H1 (cell line): ENCODE results near the gene NAV2. TPM values are rescaled to one million over a fixed set of nuclear protein-coding genes. Genes with fewer than 3 reads are reported as not detected.
A peak's percentile ranks its signal among the peaks of the same experiment; 100 is the strongest.

ENCODE experiments used
- CHD2 ChIP-seq: IDR thresholded peaks from 2 replicates; pipeline ENCODE4 v1.6.1; 2012; ENCODE audit warnings: low read length, improper control_type of control experiment
- CREB1 ChIP-seq: IDR thresholded peaks from 2 replicates; pipeline ENCODE4 v1.6.1; 2012; ENCODE audit warnings: inconsistent platforms
- EGR1 ChIP-seq: IDR thresholded peaks from 2 replicates; pipeline ENCODE4 v1.6.1; 2011; ENCODE audit warnings: low read depth, low read length, borderline replicate concordance
- GTF2F1 ChIP-seq: IDR thresholded peaks from 2 replicates; pipeline ENCODE4 v1.6.1; 2012; ENCODE audit warnings: low read depth, low read length, improper control_type of control experiment, borderline replicate concordance
- HDAC6 ChIP-seq: IDR thresholded peaks from one replicate; pipeline ENCODE4 v1.7.1; 2012; ENCODE audit warnings: low read depth, mild to moderate bottlenecking, inconsistent platforms, low read length, moderate library complexity
- SIN3A ChIP-seq, 2 experiments: IDR thresholded peaks in 1 of 2; conservative IDR thresholded peaks in 1 of 2; 2 replicates each; pipeline ENCODE4 v1.6.1; 2011 to 2012; ENCODE audit warnings: low read length in 2 of 2, improper control_type of control experiment in 1 of 2, low read depth in 1 of 2, mild to moderate bottlenecking in 1 of 2
- SP1 ChIP-seq: IDR thresholded peaks from 2 replicates; pipeline ENCODE4 v1.6.1; 2011; ENCODE audit warnings: low read depth, low read length
- TAF7 ChIP-seq: optimal IDR thresholded peaks from 2 replicates; pipeline ENCODE3; 2011; ENCODE audit warnings: low read depth, mild to moderate bottlenecking, inconsistent platforms, low read length, moderate library complexity, borderline replicate concordance
- TEAD4 ChIP-seq: IDR thresholded peaks from 2 replicates; pipeline ENCODE4 v1.6.1; 2012; ENCODE audit warnings: low read depth, low read length, inconsistent platforms, mixed read lengths
- polyA plus RNA-seq, 7 experiments: library from polyadenylated mRNA; depleted of rRNA in 3 of 7; stranded (reverse) in 5 of 7; unstranded in 2 of 7; fragments of >200 nt in 5 of 7; fragments of 200-250 nt in 2 of 7; gene quantifications; 1 replicate in 5 of 7; 2 replicates in 1 of 7; 4 replicates in 1 of 7; pipeline versions ENCODE4 v1.2.1 to v1.2.3, GENCODE V29; 2011 to 2013; ENCODE audit warnings: missing spikeins in 2 of 7, mixed read lengths in 2 of 7
- total RNA-seq: library from RNA; stranded (reverse); fragmentation: NEBNext Ultra II Directional; extraction: Animal tissue kit (Norgen Biotek cat#: 25700); gene quantifications from 2 replicates; pipeline ENCODE4 v1.2.1, GENCODE V29; 2021

NAV2 gene
- total and polyA plus RNA-seq, 2 of the 8 experiments (the other 6 are each of a cell fraction or from before 2014, with no cell fraction given) = 35.6 to 73.6 TPM

GRCh38 chr11:19772480-19772879 is 59.8 kb downstream of the NAV2 start (continued):
- TF ChIP-seq SIN3A (conservative IDR thresholded peaks at IDR 0.05 in 1 of 2, IDR thresholded peaks at IDR 0.05 in 1 of 2; ENCODE audit: low read depth in 1 of 2, low read length in 2 of 2) (peak in 1 of 2 experiments; percentile 84; a peak in 2 of 4 replicates), GTF2F1 (no peak), TEAD4 (0 out of 2 replicates have a peak, but pooled peaks have one; percentile 18), EGR1 (peak; percentile 97), CHD2 (no peak), HDAC6 (no peak), CREB1 (peak; percentile 79), TAF7 (no peak), SP1 (peak; percentile 86)
